ENCODE data around the gene PPP1R16B. TPM values are rescaled to one million over a fixed set of nuclear protein-coding genes. Genes with fewer than 3 reads are reported as not detected.

The PPP1R16B gene
- total and polyA plus RNA-seq, 2 of the 8 experiments (the other 6 are each of a cell fraction or from before 2014, with no cell fraction given) = 2.6 to 8.9 TPM

DNA sequence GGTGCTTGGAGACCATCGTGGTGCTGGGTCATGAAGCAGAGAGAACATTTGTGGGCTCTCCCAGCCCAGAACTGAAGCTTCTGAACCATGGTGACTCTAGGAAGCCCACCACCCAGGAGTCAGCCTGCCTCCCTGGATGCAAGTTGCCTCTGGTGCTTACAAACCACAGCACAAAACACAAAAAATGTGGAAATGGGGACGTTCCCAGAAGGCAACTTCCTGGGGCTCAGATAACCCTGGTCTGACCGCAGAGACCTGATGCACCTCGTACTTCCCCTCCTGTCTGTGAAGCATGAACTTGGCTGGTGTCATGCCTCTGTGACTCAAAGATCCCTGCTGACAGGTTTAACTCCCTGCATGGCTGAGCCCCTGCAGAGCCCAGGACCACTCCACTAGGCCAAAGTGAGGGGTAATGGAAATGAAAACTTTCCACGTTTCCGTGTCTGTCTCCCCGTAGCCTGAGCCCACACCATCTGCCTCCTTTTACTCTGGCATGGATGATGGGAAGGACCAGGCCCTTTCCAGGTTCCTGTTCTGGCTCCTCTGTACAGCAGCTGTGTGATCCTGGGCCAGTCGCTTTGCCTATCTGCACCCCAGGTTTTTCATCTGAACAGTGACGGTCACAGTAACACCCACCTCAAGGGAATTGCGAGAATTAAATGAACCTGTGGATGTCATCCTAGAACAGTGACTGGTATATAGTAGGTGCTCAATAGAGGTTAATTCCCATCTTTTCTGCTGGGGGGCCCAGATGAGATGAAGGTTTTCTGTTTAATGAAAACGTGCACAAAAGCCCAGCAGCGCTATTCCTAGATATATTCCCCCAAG is 57.7 kb downstream of the PPP1R16B start (continued):
- TF ChIP-seq RXRA (IDR thresholded peaks at IDR 0.05; ENCODE audit: insufficient read depth, low read depth, low read length) (no peak), GTF2F1 (IDR thresholded peaks at IDR 0.05; ENCODE audit: borderline replicate concordance, low read depth, low read length) (no peak), CBX5 (IDR thresholded peaks at IDR 0.05; ENCODE audit: low read depth, low read length) (no peak), RBBP5 (IDR thresholded peaks at IDR 0.05; ENCODE audit: borderline replicate concordance, low read depth, low read length) (no peak)
